ENCODE data around the gene EML1.

EML1 gene

DNA sequence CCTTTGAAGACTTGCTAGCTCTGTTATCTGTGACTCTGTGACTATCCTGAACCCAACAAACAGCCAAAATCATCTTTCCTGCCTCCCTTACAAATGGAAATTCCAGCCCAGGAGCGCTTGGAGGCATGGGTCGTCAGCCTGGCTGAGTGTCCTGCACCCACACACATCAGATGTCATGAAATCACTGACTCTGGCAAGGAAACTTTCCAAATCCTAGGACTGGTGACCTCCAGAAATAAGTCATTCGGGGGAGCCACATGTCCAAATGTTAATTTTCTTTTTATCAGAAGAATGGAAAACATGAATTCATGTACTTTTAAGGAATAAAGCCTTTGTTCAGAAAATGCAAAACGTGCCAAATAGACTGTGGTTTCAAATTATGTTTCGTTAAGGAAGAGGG lies 175.7 kb downstream of the EML1 start:
- DNase-seq (ENCODE audit: low read depth): no peak

DNA sequence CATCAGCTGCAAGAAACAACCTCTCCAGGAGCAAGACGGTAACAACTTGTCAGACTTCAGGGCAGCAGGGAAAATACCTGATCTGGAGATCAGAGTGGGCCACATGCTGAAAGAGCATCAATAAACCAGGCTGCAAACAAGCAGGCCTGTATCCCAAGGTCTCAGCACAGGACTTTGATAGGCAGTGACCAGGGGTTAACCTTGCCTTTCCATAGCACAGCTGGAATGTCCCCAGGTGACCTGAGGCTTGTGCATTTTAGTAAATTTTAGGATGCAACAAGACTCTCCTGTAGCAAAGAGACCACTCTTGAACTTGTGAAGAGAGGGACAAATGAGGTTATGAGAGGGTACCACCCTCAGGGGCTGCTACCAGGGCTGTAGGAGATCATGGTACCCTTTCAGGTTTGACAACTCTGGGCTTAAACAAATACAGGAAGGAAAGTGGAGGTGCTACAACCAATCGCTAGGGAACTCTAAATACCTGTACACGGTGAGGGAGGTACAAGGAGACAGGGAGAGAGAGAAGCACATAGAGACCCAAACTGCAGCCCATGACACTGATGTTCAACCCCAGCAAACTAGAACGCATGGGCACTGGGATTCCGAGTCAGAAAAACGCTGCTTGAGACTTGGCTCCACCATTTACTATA lies 176.6 kb downstream of the EML1 start:
- DNase-seq (ENCODE audit: low read depth): no peak

DNA sequence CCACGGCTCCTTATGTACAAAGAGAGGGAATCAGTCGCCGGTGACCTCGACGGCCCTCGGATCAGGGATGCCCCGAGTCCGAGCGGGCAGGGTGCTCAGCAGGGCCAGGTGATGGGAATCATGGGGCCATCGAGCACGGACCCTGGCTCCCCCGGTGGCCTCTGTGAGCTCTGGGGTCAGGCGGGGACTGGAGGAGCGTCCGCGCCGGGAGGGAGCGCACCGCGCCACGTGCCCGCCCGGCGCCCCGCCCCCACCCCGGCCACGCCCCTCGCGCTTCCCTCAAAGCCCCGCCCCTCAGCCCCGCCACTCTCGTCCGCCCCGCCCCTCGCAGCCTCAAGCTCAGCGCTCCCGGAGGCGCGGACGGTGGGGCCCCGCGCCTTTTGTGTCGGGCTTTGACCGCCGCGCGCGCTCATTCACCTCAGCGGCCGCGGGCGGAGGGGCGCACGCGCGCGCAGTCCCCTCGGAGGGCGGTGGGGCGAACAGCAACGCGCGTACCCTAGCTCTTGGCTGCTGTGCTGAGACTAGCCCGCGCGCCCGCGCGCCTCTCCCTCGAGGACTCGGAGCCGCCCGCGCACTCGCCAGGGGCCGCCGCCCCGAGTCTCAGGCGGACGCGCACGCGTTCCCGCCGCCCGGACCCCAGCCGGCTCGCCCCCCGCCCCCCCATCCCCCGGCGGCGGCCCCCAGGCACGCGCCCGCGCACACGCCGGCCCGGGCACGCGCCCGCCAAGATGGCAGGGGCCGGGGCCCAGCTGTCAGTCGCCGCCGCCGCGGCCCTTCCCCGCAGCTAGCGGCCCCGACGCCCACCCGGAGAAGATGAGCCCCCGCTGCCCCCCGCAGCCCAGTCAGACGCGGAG lies 178.1 kb downstream of the EML1 start:
- peak; percentile 81 for DNase-seq (ENCODE audit: low read depth)

DNA sequence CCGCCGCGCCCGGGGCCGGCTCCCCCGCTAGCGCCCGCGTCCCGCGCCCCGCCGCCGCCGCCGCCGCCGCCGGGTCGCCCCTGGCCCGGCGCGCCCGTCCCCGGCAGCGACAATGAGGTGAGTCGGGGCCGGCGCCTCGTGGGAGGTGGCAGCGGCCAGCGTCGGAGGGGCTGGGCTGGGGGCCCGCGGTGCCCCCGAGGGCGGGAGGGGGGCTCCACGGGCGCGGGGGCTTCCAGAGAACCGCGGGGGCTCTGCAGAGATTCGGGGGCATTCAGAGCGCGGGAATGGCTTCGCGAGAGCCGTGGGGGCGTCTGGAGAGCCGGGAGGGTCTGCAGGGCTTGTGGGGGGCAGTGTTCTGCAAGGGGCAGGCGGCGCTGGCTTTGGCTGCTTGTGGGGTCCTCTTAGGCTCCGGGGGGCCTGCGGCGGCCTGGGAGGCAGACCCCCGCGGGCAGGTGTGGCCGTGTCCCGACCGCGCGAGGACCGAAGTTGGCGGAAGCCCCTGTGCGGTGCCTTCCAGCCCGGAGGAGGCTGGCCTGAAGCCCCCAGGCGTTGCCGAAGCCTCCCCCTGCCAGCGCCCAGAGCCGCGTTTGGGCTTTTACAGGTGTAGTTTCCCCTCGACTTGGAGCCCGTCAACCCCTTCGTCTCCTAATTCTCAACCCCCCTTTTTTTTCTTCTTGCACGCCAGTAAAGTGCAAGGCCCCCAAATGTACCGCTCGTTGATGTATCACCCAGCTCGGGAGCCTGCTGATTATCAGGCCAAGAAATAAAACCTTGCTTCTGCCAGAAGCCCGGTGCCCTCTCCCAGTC lies 178.9 kb downstream of the EML1 start:
- no peak for DNase-seq (ENCODE audit: low read depth)

DNA sequence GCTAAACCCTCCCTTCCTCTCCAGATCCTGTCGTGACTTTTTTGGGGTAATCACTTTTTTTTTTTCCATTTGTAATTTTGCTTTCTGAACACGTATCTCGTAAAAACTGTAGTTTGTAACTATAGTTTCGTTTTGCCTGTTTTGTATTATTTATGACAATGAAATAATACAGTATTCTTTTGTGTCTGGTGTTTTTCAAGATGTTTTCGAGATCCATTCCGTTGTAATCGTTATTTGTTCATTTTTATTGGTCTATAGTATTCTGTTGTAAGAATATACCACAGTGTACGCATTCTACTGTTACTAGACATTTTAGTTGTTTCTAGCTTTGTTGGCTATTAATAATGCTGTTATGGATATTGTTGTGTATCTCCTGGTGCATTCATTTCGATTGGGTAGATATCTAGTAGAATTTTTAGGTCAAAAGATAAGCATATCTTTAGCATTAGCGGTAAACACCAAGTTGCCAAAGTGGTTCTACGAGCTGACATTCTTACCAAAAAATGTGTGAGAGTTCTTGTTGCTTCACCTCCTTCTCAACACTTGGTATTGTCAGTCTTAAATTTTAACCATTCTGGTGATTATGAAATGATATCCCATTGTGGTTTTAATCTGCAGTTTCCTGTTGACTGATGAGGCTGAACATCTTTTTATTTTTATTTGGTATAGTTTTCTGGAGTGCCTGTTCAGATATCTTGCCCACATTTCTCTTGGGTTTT lies 179.7 kb downstream of the EML1 start:
- no peak for DNase-seq (ENCODE audit: low read depth)

DNA sequence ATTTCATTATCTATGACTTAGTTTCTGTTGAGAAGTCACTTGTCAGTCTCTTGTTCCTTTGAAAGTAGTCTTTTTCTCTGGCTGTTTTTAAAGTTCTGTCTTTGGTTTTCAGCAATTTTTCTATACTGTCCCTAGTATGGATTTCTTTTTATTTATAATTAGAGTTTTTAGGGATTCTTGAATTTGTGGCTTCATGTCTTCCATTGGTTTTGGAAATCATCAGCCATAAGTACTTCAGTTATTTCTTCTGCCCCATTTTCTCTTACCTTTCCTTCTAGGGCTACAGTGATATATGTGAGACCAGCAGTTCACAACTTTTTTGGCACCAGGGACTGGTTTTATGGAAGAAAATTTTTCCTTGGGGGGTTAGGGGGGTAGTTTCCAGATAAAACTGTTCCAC lies 182.0 kb downstream of the EML1 start:
- DNase-seq (ENCODE audit: low read depth): no peak

DNA sequence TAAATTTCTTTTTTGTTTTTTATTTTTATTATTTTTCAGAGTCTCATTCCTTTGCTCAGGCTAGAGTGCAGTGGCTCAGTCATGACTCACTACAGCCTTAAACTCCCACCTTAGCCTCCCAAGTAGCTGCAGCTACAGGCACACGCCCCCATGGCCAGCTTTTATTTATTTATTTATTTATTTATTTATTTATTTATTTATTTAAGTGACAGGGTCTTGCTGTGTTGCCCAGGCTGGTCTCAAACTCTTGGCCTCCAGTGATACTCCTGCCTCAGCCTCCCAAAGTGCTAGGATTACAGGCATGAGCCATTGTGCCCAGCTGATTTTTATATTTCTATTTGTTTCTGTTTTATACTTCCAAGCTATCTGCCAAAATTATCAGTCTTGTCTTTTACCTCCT lies 182.8 kb downstream of the EML1 start:
- no peak for DNase-seq (ENCODE audit: low read depth)

DNA sequence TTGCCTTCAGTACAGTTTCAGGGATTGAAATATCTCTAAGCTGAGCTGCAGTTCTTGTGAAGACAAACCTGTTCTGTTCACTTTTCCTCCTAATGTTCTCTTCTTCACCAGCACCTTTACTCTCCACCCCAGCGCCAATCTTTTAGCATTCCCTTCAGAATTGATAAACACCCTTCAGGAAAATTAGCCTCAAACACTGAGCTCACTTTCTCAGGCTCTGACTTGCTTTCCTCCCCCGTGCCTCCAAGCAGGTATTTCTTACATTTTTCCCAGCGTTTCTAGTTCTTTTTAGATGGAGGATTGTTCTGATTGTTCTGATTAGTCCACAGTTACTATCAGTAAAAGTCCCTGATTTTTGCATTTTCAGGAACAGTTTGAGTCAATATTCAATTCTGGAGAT lies 183.5 kb downstream of the EML1 start:
- no peak for DNase-seq (ENCODE audit: low read depth)

DNA sequence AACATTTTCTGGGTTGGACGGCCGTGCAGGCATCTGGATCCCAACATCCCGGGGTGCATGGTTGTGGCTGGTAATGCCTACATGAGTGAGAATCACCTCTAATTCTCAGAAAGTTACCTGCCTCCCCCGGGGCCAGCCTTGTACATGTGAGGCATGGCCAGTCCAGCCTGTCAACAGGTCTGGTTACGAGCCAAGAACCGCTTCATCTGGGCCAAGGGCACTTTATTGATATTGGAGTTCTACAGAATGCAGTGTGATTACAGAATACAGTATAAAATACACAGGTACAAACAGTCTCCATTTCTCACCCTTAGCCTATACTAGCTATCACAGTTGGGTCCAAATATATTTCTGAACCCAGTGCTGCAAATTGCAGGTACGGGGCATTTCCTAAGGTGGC lies 187.1 kb downstream of the EML1 start:
- DNase-seq (ENCODE audit: low read depth): no peak

DNA sequence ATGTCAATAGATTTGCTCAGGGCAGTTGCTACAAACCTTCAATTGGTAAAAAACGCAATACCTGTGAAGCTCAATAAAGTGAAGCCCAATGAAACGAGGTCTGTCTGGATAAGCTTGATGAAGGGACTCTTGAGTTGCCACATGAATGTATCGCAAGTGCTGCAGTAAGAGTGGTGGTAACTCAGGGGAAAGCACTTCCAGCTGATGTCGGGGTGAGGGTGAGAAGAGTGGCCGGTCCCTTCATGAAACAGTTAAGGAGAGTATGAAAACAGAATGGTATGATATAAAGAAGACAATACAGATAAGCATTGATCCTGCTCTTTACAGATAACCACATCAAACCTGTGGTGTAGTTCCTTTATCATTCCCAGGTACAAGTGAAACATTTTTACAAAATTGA lies 188.6 kb downstream of the EML1 start:
- no peak for DNase-seq (ENCODE audit: low read depth)

DNA sequence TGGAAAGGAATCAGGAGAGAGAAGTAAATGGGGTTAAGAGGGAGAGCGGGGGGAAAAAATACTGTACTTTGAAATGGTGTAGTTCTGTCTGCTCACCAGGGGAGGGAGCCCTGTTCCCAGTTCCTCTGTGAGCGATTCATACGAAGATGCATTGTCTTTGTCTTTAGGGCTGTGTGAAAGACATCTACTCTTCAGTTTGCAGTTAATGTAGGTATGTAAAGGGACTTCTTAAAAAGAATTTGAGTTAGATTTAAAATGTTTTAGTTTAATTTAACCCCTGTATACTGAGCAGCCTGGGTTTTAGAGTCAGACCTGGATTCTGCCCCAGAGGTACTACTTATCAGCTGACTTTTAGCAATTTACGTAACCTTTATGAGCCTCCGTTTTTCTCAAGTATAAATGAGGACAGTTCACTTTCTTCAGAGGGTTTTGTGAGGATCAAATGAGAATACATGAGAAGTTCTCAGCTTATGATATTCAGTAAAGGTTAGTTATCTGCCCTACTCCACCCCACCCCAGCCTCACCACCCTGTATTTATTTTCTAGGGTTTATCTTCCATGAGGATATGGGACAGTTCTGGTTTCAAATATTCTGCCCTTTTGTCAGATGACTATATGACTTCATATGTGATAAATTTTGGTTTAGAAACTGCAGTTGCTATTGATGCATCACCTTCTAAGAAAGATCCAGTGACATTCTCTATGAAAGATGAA lies 189.5 kb downstream of the EML1 start:
- DNase-seq (ENCODE audit: low read depth): peak; percentile 27

DNA sequence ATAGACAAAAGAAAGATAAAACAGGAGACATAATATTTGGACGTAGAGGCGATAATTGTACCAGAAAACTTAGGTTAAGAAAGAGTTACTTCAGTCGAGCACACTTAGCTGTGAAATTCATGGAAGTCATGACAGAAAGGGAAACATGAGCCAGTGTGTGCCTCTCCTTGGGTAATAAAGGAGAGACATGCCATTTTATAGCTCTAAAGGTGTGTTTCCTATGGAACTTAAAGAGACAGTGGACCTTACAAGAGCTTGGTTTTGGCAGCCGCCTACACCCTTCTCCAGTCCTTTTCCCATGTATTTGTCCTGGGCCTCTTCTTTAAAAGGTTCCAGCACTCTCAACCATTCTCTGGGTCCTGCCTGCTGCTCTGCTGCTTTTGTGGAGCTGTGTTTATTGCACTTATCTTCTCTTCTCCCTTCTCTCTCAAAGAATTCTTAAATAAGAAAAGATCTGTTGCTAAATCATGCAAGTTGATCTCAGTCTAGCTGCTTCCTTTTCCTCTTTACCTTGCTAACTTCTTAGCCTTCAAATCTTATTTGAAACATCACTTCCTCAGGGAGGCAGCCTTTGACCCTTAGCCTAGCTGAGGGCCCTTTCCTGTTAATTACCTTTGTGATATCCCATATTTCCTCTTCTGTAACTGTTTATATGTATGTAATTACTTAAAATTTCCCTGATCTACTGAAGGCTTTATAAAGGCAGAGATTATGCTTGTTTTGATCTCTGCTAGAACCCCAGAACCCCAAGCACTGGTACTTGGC lies 190.2 kb downstream of the EML1 start:
- no peak for DNase-seq (ENCODE audit: low read depth)

DNA sequence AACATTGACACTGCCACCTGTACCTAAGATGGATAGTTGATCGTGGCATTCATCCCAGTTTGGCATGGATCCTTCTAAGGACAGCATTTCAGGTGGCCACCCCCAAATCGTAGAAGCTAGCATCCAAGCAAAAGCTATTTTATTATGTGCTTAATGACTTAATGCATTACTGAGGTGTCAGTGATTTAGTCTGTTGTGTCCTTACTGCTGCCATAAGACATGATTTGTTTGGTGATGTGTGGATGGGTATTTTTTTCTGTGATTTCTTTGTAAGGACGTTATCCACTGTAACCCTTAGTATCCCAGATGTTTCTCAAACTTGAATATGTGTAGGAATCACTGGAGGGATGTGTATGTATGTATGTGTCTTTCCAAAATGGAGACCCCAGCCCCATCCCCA lies 190.8 kb downstream of the EML1 start:
- DNase-seq (ENCODE audit: low read depth): no peak

DNA sequence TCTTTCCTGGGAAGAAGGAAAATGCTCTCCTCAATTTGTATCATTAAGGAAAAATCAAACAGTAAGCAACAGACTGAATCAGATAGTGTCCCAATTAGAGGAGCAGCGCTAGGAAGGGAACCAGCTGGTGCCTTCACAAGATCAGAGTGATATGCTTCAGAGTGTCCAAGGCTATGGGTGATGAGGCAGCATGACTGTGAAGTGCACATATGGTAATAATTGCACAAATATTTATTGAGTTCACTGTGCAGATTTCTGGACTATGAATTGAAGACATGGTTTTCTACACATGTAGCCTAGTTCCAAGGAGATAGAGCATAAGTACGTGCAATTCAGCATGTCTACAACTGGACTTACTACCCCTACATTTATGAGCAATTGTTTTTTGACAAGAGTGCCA lies 193.2 kb downstream of the EML1 start:
- DNase-seq (ENCODE audit: low read depth): no peak

DNA sequence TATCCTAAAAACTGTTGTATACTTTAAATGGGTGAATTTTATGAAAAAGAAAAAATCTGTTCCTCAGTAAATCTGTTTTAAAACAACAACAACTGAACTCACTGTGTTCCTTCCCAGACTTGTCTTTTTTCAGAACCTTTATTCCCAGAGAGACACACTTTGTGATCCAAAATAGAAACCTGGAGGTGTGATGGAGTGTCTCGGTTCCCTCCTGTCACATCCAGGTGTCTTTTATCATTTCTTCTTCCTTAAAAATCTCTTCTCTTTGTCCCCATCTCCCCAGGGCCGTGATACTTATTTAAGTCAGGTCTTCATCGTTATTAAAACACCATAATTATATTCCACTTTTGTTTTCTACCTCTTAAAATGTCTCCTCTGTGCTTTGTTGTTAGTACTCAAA lies 195.8 kb downstream of the EML1 start:
- DNase-seq (ENCODE audit: low read depth): no peak

DNA sequence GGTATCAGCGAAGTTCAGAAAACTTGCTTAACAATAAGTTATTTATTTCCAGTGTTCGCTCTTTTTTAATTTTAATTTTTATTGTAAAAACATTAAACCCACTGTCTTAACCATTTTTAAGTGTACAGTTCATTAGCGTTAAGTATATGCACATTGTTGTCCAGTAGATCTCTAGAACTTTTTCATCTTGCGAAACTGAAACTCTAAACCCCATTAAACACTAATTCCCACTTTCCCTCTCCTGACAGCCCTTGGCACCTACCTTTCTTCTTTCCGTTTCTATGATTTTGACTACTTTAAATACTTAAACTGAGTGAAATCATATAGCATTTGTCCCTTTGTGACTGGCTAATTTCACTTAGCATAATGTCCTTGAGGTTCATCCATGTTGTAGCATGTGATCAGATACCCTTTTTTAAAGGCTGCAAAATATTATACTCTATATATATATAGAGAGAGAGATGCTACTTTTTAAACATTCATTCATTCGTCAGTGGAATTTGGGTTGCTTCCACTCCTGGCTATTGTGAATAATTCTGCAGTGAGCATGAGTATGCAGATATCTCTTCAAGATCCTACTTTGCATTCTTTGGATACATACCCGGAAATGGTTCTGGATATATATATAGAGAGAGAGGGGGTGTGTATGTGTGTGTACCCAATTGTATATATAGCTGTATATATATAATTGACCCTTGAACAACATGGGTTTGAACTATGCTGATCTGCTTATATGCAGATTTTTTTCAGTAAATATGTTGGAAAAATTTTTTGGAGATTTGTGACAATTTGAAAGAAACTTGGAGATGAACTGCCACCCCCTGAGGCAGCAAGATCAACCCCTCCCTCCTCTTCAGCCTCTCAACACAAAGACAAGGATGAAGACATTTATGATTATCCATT lies 197.3 kb downstream of the EML1 start:
- no peak for DNase-seq (ENCODE audit: low read depth)

DNA sequence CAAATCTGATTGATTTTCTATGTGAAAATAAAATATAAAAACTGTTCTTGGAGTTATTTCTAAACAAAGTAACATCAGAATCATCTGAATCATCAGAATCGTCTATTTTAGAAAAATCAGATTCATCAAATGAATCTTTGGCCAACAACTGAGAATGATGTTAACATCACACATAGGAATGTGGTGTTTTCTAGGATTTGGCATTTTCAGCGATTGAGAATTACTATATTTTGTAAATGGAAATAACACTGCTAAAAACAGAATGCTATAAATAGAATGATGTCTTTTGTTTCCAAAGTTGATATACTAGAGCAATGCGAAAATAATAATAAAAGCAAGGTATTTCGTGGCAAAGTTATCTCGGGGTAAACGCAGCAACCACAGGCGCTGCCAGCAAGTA lies 198.1 kb downstream of the EML1 start:
- no peak for DNase-seq (ENCODE audit: low read depth)

Measured in activated T-cell treated with anti-CD3 and anti-CD28 coated beads for 48 hours (primary cell).